K562 treated with DMSO at 1 percent for 12 hours (cell line): Measurements from ENCODE around the gene PSMB9. TPM values are rescaled to one million over a fixed set of nuclear protein-coding genes. Genes with fewer than 3 reads are reported as not detected.

ENCODE experiments used
- total RNA-seq: library from RNA; unstranded; fragments of 300-600 nt; gene quantifications from 2 replicates; pipeline ENCODE4 v1.2.3, GENCODE V29; 2022; ENCODE audit not compliant: insufficient read depth

Gene PSMB9
- 46.8 and 54.1 TPM in 2 replicates for total RNA-seq

DNA sequence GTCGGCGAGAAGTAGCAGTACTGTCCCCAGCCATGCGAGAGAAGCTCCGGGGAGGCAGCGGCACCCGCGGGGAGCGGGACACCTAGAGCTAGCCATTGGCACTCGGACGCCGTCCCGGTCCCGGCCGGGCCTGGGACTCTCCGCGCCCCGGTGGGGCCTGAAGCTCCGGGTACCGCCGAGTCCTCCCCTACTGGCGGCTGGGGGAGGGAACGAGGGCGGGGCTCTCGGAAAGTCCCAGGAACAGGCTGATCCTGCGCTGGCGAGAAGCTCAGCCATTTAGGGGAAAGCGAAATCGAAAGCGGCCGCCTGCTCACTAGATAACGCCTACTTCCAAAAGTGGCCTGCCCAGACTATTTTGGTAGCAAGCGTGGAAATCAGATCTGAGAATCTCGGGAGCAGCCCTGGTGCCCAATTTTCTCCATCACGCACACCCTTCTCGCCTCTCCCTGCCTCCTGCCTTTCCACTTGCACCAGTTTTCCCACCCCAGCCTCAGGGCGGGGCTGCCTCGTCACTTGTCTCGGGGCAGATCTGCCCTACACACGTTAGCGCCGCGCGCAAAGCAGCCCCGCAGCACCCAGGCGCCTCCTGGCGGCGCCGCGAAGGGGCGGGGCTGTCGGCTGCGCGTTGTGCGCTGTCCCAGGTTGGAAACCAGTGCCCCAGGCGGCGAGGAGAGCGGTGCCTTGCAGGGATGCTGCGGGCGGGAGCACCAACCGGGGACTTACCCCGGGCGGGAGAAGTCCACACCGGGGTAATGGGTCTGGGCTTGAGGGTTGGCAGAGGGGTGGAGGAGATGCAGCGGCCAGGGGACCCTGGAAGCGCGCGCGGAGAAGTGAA, at the start of gene PSMB9, which contains the start of gene TAP1:
Gene PSMB9 (plus strand): TSS at position 652 of the 835 bp plus-strand sequence. CDS start 38 bp downstream, at position 690.
Gene TAP1 (minus strand): TSS at position 164 of the 835 bp plus-strand sequence. CDS start 68 bp downstream, at position 96.

DNA sequence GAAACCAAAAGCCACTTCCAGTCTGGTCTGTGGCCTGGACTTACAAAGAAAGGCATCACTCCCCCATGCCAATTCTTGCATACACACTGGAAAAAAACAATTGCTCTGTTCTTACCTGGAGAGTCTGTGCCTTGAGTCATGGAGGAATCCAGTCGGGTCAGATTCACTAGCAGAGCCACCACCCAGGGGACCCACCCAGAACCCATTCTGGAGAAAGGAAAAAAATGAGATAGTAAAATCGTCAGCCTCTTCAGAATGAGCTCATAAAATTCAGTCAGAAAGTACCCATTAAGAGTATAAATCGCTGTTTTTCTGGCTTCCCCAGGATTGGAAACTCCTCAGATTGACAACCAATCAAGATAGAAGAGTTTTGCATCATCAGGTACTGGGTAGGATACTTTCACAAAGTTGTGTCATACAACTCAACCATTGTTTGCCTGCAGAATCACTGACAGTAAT, 37.2 kb upstream of the PSMB9 start, which contains the start of gene HLA-DOB:
Gene HLA-DOB (minus strand): TSS at position 257 of the 459 bp plus-strand sequence. CDS start 51 bp downstream, at position 206.

DNA sequence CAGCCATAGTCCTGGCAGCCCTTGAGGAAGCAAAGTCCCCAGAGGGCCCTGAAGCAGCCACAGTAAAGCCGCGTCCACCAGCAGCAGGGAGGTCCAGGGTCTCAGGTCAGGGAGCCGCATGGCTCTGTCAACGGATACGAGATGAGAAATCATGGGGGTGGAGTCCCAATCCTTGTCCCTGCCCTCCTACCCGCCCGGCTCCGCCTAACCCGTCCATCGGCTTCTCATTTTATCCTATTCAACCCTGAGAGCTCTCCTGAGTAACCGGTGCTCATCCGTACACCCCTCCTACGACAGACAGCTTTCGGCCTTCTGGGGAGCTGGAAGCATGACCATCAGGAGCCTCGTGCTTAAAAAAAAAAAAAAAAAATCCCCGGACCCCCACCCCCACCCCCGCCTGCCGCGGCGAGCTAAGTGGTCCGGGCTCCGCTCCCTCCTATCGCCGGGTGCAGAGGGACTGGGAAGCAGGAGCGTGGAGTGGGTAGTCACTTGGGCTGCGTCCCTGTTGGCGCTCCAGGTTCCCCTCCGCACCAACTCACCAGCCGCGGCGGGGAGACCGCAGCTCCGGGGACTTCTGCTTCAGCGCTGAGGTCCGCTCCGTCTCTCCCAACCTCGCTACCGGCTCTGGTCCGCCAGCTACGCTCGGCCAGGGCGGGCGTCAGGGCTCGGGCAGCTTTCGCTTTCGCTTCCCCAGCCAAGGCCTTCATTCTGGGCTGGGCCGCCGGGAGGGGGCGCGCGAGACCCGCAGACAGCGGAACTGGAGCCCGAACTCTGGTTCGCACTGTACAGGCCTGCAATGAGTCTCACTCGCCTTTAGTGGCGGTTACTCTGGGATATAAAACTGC, 15.7 kb upstream of the PSMB9 start, which contains the start of gene TAP2:
Gene TAP2 (minus strand): TSS at position 626 of the 845 bp plus-strand sequence. CDS start 506 bp downstream, at position 120.

DNA sequence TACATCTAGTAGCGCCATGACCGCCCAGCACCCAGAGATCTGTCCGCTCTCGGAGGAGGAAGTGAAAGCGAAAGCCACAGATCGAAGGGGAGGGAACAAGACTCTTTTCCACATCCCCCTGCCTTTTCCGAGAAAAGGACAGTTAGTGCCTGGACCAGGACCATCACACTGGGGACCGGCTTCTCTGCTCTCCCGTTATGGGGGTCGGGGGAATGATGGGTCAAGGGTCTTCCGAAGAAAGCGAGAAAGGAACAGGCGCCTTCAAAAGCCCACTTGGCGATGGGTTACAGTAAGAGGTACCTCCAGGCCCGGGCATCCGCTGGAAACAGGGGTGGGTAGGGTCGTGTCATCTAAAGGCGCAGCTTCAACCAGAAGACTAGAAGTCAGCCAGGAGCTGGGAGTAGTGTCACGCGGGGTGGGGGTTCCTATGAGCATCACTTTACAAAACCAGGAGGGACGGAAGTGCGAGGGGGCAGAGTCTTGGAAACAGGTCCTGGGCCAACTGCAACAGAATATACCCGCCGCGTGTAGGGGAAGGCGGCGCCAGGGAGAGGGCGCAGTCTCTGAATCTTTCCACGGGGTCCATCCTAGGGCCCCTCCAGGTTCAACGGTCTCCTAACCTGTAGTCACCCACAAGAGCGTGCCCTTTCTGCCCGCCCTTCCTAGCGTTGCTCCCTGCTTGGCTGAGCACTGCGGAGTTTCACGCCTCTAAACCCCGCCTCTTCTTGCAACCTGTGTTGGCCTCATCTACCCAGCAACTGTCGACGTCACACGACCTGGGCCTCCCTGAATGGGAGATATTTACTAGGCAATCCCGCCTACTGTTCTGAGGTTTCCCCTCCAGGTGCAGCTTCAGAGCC, 9.8 kb upstream of the PSMB9 start, which contains the start of gene PSMB8:
Gene PSMB8 (minus strand): TSS at position 69 of the 860 bp plus-strand sequence. CDS start 51 bp downstream, at position 18.

Other genes starting within 250 kb of the PSMB9 start
- gene HLA-DQA1, start 216.8 kb upstream of the PSMB9 start, total RNA-seq: not detected in 2 replicates
- gene HLA-DQB1, start 187.5 kb upstream of the PSMB9 start, total RNA-seq: not detected in 2 replicates
- not detected in 2 replicates for gene HLA-DQA2, start 112.8 kb upstream of the PSMB9 start, total RNA-seq
- gene HLA-DQB2, start 90.7 kb upstream of the PSMB9 start, total RNA-seq: not detected in 2 replicates
- gene HLA-DOB, start 37.2 kb upstream of the PSMB9 start, total RNA-seq: 0.86 and 2.0 TPM in 2 replicates
- gene TAP2, start 15.5 kb upstream of the PSMB9 start, total RNA-seq: 23.1 and 30.2 TPM in 2 replicates
- gene PSMB8, start 10.1 kb upstream of the PSMB9 start, total RNA-seq: 20.9 and 27.9 TPM in 2 replicates
- gene TAP1, start 488 bp upstream of the PSMB9 start, total RNA-seq: 16.2 and 24.6 TPM in 2 replicates
- not detected in 2 replicates for gene HLA-DMB, start 86.8 kb downstream of the PSMB9 start, total RNA-seq
- not detected in 2 replicates for gene HLA-DMA, start 98.9 kb downstream of the PSMB9 start, total RNA-seq
- gene BRD2, start 114.4 kb downstream of the PSMB9 start, total RNA-seq: 98.6 and 283 TPM in 2 replicates
- not detected in 2 replicates for gene HLA-DOA, start 155.4 kb downstream of the PSMB9 start, total RNA-seq
- gene HLA-DPA1, start 219.5 kb downstream of the PSMB9 start, total RNA-seq: not detected in 2 replicates
- gene HLA-DPB1, start 221.8 kb downstream of the PSMB9 start, total RNA-seq: not detected in 2 replicates